ENCODE measurements around the gene ARHGAP40. TPM values are rescaled to one million over a fixed set of nuclear protein-coding genes. Genes with fewer than 3 reads are reported as not detected.

The ARHGAP40 gene
- total and polyA plus RNA-seq, 2 of the 13 experiments (the other 11 are each of a cell fraction or from before 2014, with no cell fraction given): 0.75 to 2.1 TPM

DNA sequence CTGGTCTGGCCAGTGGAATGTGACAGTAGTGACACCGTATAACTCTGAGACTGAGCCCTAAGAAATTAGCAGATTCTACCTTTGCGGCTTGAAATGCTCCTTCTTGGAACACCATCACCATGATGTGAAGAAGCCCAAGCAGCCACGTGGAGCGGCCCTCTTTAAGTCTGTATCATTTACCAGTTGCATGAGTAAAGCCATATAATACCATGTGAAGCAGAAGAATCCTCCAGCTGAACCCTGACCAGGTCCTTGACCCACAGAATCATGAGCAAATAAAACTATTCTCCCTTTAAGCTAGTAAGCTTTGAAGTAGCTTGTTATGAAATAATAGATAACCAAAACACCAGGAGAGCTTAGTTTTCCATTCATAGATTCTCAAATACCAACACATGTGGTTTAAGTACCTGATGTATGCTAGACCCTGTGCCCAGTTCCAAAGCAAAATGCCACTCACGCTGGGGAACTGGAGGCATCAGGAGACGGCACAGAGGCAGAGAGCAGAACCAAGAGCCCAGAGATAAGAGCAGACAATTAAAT lies 65.9 kb downstream of the ARHGAP40 start (continued):
- TF ChIP-seq, protein P1, sequence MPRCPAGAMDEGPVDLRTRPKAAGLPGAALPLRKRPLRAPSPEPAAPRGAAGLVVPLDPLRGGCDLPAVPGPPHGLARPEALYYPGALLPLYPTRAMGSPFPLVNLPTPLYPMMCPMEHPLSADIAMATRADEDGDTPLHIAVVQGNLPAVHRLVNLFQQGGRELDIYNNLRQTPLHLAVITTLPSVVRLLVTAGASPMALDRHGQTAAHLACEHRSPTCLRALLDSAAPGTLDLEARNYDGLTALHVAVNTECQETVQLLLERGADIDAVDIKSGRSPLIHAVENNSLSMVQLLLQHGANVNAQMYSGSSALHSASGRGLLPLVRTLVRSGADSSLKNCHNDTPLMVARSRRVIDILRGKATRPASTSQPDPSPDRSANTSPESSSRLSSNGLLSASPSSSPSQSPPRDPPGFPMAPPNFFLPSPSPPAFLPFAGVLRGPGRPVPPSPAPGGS (CRISPR knock-in tag; IDR thresholded peaks at IDR 0.05): no peak
- TF ChIP-seq SALL2 (CRISPR knock-in tag; IDR thresholded peaks at IDR 0.05) (no peak), BRCA1 (CRISPR knock-in tag; IDR thresholded peaks at IDR 0.05) (peak; percentile 89), TOPORS (CRISPR knock-in tag; IDR thresholded peaks at IDR 0.05) (peak; percentile 89), KAT2B (IDR thresholded peaks at IDR 0.05; ENCODE audit: borderline replicate concordance, low read depth, low read length) (no peak), SNRNP70 (IDR thresholded peaks at IDR 0.05; ENCODE audit: low read depth, low read length) (no peak), ZNF264 (CRISPR knock-in tag; IDR thresholded peaks at IDR 0.05) (peak; percentile 82), CERS6 (CRISPR knock-in tag; IDR thresholded peaks at IDR 0.05) (no peak), ZSCAN31 (CRISPR knock-in tag; IDR thresholded peaks at IDR 0.05; ENCODE audit: low read depth) (no peak), GATAD2A (CRISPR knock-in tag; IDR thresholded peaks at IDR 0.05) (peak; percentile 97), ZNF652 (CRISPR knock-in tag; IDR thresholded peaks at IDR 0.05; ENCODE audit: borderline replicate concordance, low read depth) (no peak; the same call in 1 of the 2 replicates), GLI4 (CRISPR knock-in tag; IDR thresholded peaks at IDR 0.05; ENCODE audit: borderline replicate concordance) (no peak), ZNF3 (CRISPR knock-in tag; IDR thresholded peaks at IDR 0.05) (peak; percentile 30; the same call in 1 of the 2 replicates), POLR2G (IDR thresholded peaks at IDR 0.05; ENCODE audit: low read depth, low read length) (no peak), ZNF260 (CRISPR knock-in tag; IDR thresholded peaks at IDR 0.05; ENCODE audit: borderline replicate concordance, low read depth) (no peak), CEBPG (CRISPR knock-in tag; IDR thresholded peaks at IDR 0.05) (peak; percentile 83), ZSCAN12 (CRISPR knock-in tag; IDR thresholded peaks at IDR 0.05) (no peak), ZNF441 (CRISPR knock-in tag; IDR thresholded peaks at IDR 0.05; ENCODE audit: borderline replicate concordance) (no peak), ZBTB2 (CRISPR knock-in tag; IDR thresholded peaks at IDR 0.05; ENCODE audit: low read depth) (no peak)
- TF ChIP-seq, protein P2, sequence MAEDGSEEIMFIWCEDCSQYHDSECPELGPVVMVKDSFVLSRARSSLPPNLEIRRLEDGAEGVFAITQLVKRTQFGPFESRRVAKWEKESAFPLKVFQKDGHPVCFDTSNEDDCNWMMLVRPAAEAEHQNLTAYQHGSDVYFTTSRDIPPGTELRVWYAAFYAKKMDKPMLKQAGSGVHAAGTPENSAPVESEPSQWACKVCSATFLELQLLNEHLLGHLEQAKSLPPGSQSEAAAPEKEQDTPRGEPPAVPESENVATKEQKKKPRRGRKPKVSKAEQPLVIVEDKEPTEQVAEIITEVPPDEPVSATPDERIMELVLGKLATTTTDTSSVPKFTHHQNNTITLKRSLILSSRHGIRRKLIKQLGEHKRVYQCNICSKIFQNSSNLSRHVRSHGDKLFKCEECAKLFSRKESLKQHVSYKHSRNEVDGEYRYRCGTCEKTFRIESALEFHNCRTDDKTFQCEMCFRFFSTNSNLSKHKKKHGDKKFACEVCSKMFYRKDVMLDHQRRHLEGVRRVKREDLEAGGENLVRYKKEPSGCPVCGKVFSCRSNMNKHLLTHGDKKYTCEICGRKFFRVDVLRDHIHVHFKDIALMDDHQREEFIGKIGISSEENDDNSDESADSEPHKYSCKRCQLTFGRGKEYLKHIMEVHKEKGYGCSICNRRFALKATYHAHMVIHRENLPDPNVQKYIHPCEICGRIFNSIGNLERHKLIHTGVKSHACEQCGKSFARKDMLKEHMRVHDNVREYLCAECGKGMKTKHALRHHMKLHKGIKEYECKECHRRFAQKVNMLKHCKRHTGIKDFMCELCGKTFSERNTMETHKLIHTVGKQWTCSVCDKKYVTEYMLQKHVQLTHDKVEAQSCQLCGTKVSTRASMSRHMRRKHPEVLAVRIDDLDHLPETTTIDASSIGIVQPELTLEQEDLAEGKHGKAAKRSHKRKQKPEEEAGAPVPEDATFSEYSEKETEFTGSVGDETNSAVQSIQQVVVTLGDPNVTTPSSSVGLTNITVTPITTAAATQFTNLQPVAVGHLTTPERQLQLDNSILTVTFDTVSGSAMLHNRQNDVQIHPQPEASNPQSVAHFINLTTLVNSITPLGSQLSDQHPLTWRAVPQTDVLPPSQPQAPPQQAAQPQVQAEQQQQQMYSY (CRISPR knock-in tag; IDR thresholded peaks at IDR 0.05): no peak
- TF ChIP-seq, protein P3, sequence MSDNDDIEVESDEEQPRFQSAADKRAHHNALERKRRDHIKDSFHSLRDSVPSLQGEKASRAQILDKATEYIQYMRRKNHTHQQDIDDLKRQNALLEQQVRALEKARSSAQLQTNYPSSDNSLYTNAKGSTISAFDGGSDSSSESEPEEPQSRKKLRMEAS (IDR thresholded peaks at IDR 0.05): peak; percentile 94
- TF ChIP-seq, protein P4, sequence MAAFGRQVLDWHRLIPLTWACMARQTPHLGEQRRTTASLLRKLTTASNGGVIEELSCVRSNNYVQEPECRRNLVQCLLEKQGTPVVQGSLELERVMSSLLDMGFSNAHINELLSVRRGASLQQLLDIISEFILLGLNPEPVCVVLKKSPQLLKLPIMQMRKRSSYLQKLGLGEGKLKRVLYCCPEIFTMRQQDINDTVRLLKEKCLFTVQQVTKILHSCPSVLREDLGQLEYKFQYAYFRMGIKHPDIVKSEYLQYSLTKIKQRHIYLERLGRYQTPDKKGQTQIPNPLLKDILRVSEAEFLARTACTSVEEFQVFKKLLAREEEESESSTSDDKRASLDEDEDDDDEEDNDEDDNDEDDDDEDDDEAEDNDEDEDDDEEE (CRISPR knock-in tag; IDR thresholded peaks at IDR 0.05): no peak
- TF ChIP-seq, protein P5, sequence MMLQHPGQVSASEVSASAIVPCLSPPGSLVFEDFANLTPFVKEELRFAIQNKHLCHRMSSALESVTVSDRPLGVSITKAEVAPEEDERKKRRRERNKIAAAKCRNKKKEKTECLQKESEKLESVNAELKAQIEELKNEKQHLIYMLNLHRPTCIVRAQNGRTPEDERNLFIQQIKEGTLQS (CRISPR knock-in tag; IDR thresholded peaks at IDR 0.05): no peak
